Measurements from ENCODE around the gene MED26. TPM values are rescaled to one million over a fixed set of nuclear protein-coding genes. Genes with fewer than 3 reads are reported as not detected.

MED26 gene
- total and polyA plus RNA-seq, 4 donors = 0.75 to 8.4 (median 5.3) TPM

GRCh38 chr19:16637535-16637934 is 9.5 kb upstream of the MED26 start:
- Histone ChIP-seq H3K36me3 (ENCODE audit: control insufficient read depth in 1 of 2, insufficient read depth in 2 of 2, low read length in 1 of 2) (peaks cover 5 to 6% of the 10 kb centered on the region in 2 donors), H3K27ac (ENCODE audit: low read depth in 1 of 2, low read length in 2 of 2) (no peak overlapping the region), H3K9me3 (ENCODE audit: control insufficient read depth, low read length) (no peaks in the 10 kb centered on the region), H3K4me1 (ENCODE audit: control insufficient read depth in 1 of 2, insufficient read depth in 2 of 2, low read length in 2 of 2) (no peaks in the 10 kb centered on the region), H3K27me3 (ENCODE audit: control insufficient read depth in 1 of 2, insufficient read depth in 2 of 2, low read length in 1 of 2) (no peaks in the 10 kb centered on the region), H3K4me3 (ENCODE audit: low read length in 2 of 2) (no peak overlapping the region)
- intact Hi-C loops (cut with DNase I) = no loop called here
- ATAC-seq (ENCODE audit: low FRiP score) (no peak), DNase-seq (no peak)

- ATAC-seq (ENCODE audit: low FRiP score) = no peak
- H3K4me3 ChIP-seq (ENCODE audit: low read length in 2 of 2) = no peak overlapping the region
- intact Hi-C loops (cut with DNase I) = no loop called here
- peaks cover 0 to 2% of the 10 kb centered on the region in 2 donors for H3K36me3 ChIP-seq (ENCODE audit: control insufficient read depth in 1 of 2, insufficient read depth in 2 of 2, low read length in 1 of 2)
- 81 to 91% methylated on average over 6 of the region's 6 CpGs for WGBS, 2 donors
- H3K9me3 ChIP-seq (ENCODE audit: control insufficient read depth, low read length) = no peaks in the 10 kb centered on the region
- no peaks in the 10 kb centered on the region for H3K4me1 ChIP-seq (ENCODE audit: control insufficient read depth in 1 of 2, insufficient read depth in 2 of 2, low read length in 2 of 2)
- no peak overlapping the region for H3K27ac ChIP-seq (ENCODE audit: low read depth in 1 of 2, low read length in 2 of 2)
- no peaks in the 10 kb centered on the region for H3K27me3 ChIP-seq (ENCODE audit: control insufficient read depth in 1 of 2, insufficient read depth in 2 of 2, low read length in 1 of 2)
- no peak for DNase-seq
Observed at GRCh38 chr19:16631465-16631864, 3.5 kb upstream of the MED26 start.

- H3K9me3 ChIP-seq (ENCODE audit: control insufficient read depth, low read length) = no peaks in the 10 kb centered on the region
- peak overlapping the region; percentile 38 to 88 for H3K4me3 ChIP-seq (ENCODE audit: low read length in 2 of 2)
- peak overlapping the region in 1 of 2 donors; percentile 38 for H3K27ac ChIP-seq (ENCODE audit: low read depth in 1 of 2, low read length in 2 of 2)
- no peaks in the 10 kb centered on the region for H3K27me3 ChIP-seq (ENCODE audit: control insufficient read depth in 1 of 2, insufficient read depth in 2 of 2, low read length in 1 of 2)
- ATAC-seq (ENCODE audit: low FRiP score) (no peak), DNase-seq (no peak)
- H3K4me1 ChIP-seq (ENCODE audit: control insufficient read depth in 1 of 2, insufficient read depth in 2 of 2, low read length in 2 of 2) = no peaks in the 10 kb centered on the region
- H3K36me3 ChIP-seq (ENCODE audit: control insufficient read depth in 1 of 2, insufficient read depth in 2 of 2, low read length in 1 of 2) = no peaks in the 10 kb centered on the region
- intact Hi-C loops (cut with DNase I) = loop anchor here in 1 of 2 donors (1.0 to 2.0 kb wide), 2 partner anchors 31 to 56 kb away; partner anchors contain the start of genes SLC35E1 and SMIM7
- WGBS, 2 donors = 3 to 4% methylated on average over 23 of the region's 23 CpGs
Observed at GRCh38 chr19:16628984-16629691, 1.1 kb upstream of the MED26 start.

- intact Hi-C loops (cut with DNase I) = loop anchor here in 1 of 2 donors (1.0 to 2.0 kb wide), 2 partner anchors 32 to 55 kb away; partner anchors contain the start of genes SLC35E1 and SMIM7
- Histone ChIP-seq H3K27ac (ENCODE audit: low read depth in 1 of 2, low read length in 2 of 2) (no peak overlapping the region), H3K27me3 (ENCODE audit: control insufficient read depth in 1 of 2, insufficient read depth in 2 of 2, low read length in 1 of 2) (no peaks in the 10 kb centered on the region), H3K9me3 (ENCODE audit: control insufficient read depth, low read length) (no peaks in the 10 kb centered on the region), H3K4me1 (ENCODE audit: control insufficient read depth in 1 of 2, insufficient read depth in 2 of 2, low read length in 2 of 2) (no peaks in the 10 kb centered on the region), H3K36me3 (ENCODE audit: control insufficient read depth in 1 of 2, insufficient read depth in 2 of 2, low read length in 1 of 2) (no peaks in the 10 kb centered on the region), H3K4me3 (ENCODE audit: low read length in 2 of 2) (peak overlapping the region; percentile 88 to 96)
- ATAC-seq (ENCODE audit: low FRiP score) = no peak
- 0 to 1% methylated on average over 24 to 38 of the region's 38 CpGs for WGBS, 2 donors
- no peak for DNase-seq
Observed at GRCh38 chr19:16627928-16628182, 149 bp downstream of the MED26 start.

- Histone ChIP-seq H3K36me3 (ENCODE audit: control insufficient read depth in 1 of 2, insufficient read depth in 2 of 2, low read length in 1 of 2) (no peaks in the 10 kb centered on the region), H3K9me3 (ENCODE audit: control insufficient read depth, low read length) (no peaks in the 10 kb centered on the region), H3K27ac (ENCODE audit: low read depth in 1 of 2, low read length in 2 of 2) (no peak overlapping the region), H3K4me3 (ENCODE audit: low read length in 2 of 2) (peak overlapping the region; percentile 88 to 96), H3K27me3 (ENCODE audit: control insufficient read depth in 1 of 2, insufficient read depth in 2 of 2, low read length in 1 of 2) (no peaks in the 10 kb centered on the region), H3K4me1 (ENCODE audit: control insufficient read depth in 1 of 2, insufficient read depth in 2 of 2, low read length in 2 of 2) (no peaks in the 10 kb centered on the region)
- intact Hi-C loops (cut with DNase I) = no loop called here
- DNase-seq (peak; percentile 60 to 82), ATAC-seq (ENCODE audit: low FRiP score) (no peak)
- WGBS, 2 donors = 0% methylated on average over 30 to 52 of the region's 52 CpGs
Observed at GRCh38 chr19:16627193-16627927, 644 bp downstream of the MED26 start.

- H3K4me3 ChIP-seq (ENCODE audit: low read length in 2 of 2) = peak overlapping the region; percentile 88 to 96
- intact Hi-C loops (cut with DNase I) = no loop called here
- DNase-seq (no peak), ATAC-seq (ENCODE audit: low FRiP score) (no peak)
- no peaks in the 10 kb centered on the region for H3K27me3 ChIP-seq (ENCODE audit: control insufficient read depth in 1 of 2, insufficient read depth in 2 of 2, low read length in 1 of 2)
- WGBS, 2 donors = 3 to 4% methylated on average over 12 of the region's 12 CpGs
- no peaks in the 10 kb centered on the region for H3K4me1 ChIP-seq (ENCODE audit: control insufficient read depth in 1 of 2, insufficient read depth in 2 of 2, low read length in 2 of 2)
- H3K9me3 ChIP-seq (ENCODE audit: control insufficient read depth, low read length) = no peaks in the 10 kb centered on the region
- no peak overlapping the region for H3K27ac ChIP-seq (ENCODE audit: low read depth in 1 of 2, low read length in 2 of 2)
- H3K36me3 ChIP-seq (ENCODE audit: control insufficient read depth in 1 of 2, insufficient read depth in 2 of 2, low read length in 1 of 2) = no peaks in the 10 kb centered on the region
Observed at GRCh38 chr19:16626796-16627192, 1.2 kb downstream of the MED26 start.

- Histone ChIP-seq H3K27ac (ENCODE audit: low read depth in 1 of 2, low read length in 2 of 2) (no peak overlapping the region), H3K4me1 (ENCODE audit: control insufficient read depth in 1 of 2, insufficient read depth in 2 of 2, low read length in 2 of 2) (no peaks in the 10 kb centered on the region), H3K36me3 (ENCODE audit: control insufficient read depth in 1 of 2, insufficient read depth in 2 of 2, low read length in 1 of 2) (no peaks in the 10 kb centered on the region), H3K9me3 (ENCODE audit: control insufficient read depth, low read length) (no peaks in the 10 kb centered on the region), H3K27me3 (ENCODE audit: control insufficient read depth in 1 of 2, insufficient read depth in 2 of 2, low read length in 1 of 2) (no peaks in the 10 kb centered on the region), H3K4me3 (ENCODE audit: low read length in 2 of 2) (no peak overlapping the region)
- intact Hi-C loops (cut with DNase I) = no loop called here
- WGBS, 2 donors = 77 to 79% methylated on average over 16 of the region's 16 CpGs
- ATAC-seq (ENCODE audit: low FRiP score) (no peak), DNase-seq (no peak)
Observed at GRCh38 chr19:16625163-16625958, 2.6 kb downstream of the MED26 start.

GRCh38 chr19:16624236-16624635 is 3.8 kb downstream of the MED26 start:
- intact Hi-C loops (cut with DNase I) = no loop called here
- Histone ChIP-seq H3K27me3 (ENCODE audit: control insufficient read depth in 1 of 2, insufficient read depth in 2 of 2, low read length in 1 of 2) (no peaks in the 10 kb centered on the region), H3K4me3 (ENCODE audit: low read length in 2 of 2) (no peak overlapping the region), H3K9me3 (ENCODE audit: control insufficient read depth, low read length) (no peaks in the 10 kb centered on the region), H3K27ac (ENCODE audit: low read depth in 1 of 2, low read length in 2 of 2) (no peak overlapping the region), H3K36me3 (ENCODE audit: control insufficient read depth in 1 of 2, insufficient read depth in 2 of 2, low read length in 1 of 2) (no peaks in the 10 kb centered on the region), H3K4me1 (ENCODE audit: control insufficient read depth in 1 of 2, insufficient read depth in 2 of 2, low read length in 2 of 2) (no peaks in the 10 kb centered on the region)
- no peak for DNase-seq
- no peak for ATAC-seq (ENCODE audit: low FRiP score)
- 77 to 78% methylated on average over 10 of the region's 10 CpGs for WGBS, 2 donors
